Peyer's patch (tissue), 4 donors: Measurements from ENCODE around the gene GPATCH2.

Source experiments
- POLR2A ChIP-seq, 2 donors: fragments of 450-650 bp; IDR thresholded peaks; one replicate each; pipeline ENCODE4 v1.5.1; 2017; ENCODE audit warnings: antibody characterized with exemption in 2 of 2, mild to moderate bottlenecking in 2 of 2, moderate library complexity in 2 of 2
- TF ChIP-seq, protein P1 (sequence below), 6 experiments: fragments of 450-650 bp in 4 of 6; fragments of 200-600 bp in 2 of 6; sonication (generic) in 1 of 6; IDR thresholded peaks; one replicate each; pipeline ENCODE4 v1.5.1; 2017 to 2019; ENCODE audit warnings: antibody characterized with exemption in 6 of 6, mild to moderate bottlenecking in 3 of 6, moderate library complexity in 1 of 6

GRCh38 chr1:217443845-217444244, 187.0 kb downstream of the GPATCH2 start:
- TF ChIP-seq, protein P1, sequence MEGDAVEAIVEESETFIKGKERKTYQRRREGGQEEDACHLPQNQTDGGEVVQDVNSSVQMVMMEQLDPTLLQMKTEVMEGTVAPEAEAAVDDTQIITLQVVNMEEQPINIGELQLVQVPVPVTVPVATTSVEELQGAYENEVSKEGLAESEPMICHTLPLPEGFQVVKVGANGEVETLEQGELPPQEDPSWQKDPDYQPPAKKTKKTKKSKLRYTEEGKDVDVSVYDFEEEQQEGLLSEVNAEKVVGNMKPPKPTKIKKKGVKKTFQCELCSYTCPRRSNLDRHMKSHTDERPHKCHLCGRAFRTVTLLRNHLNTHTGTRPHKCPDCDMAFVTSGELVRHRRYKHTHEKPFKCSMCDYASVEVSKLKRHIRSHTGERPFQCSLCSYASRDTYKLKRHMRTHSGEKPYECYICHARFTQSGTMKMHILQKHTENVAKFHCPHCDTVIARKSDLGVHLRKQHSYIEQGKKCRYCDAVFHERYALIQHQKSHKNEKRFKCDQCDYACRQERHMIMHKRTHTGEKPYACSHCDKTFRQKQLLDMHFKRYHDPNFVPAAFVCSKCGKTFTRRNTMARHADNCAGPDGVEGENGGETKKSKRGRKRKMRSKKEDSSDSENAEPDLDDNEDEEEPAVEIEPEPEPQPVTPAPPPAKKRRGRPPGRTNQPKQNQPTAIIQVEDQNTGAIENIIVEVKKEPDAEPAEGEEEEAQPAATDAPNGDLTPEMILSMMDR (IDR thresholded peaks at IDR 0.05), result no peak
- no peak for TF ChIP-seq POLR2A (IDR thresholded peaks at IDR 0.05)
